Measurements from ENCODE around the gene KIF1A. TPM values are rescaled to one million over a fixed set of nuclear protein-coding genes. Genes with fewer than 3 reads are reported as not detected.

Gene KIF1A
- total and polyA plus RNA-seq, 10 of the 15 experiments (the other 5 are each of a cell fraction or from before 2014, with no cell fraction given), result 0.04 to 0.95 (median 0.06) TPM; not detected in 5

- CTCF ChIA-PET, result interaction anchor here (1.2 kb wide), 1 partner anchor 172 kb away, joined by 4 read pairs; no protein-coding TSS in a partner anchor
- RAD21 ChIA-PET (ENCODE audit: unreplicated experiment), result no interaction called here
- TF ChIP-seq NFIC (IDR thresholded peaks at IDR 0.05; ENCODE audit: low read depth, low read length) (no peak), ATF2 (IDR thresholded peaks at IDR 0.05; ENCODE audit: low read length) (no peak), DPF2 (IDR thresholded peaks at IDR 0.05) (no peak), MEF2B (IDR thresholded peaks at IDR 0.05; ENCODE audit: partially characterized antibody, poor library complexity, severe bottlenecking) (no peak), SIN3A (IDR thresholded peaks at IDR 0.05; ENCODE audit: low read depth, low read length) (no peak), CEBPZ (IDR thresholded peaks at IDR 0.05; ENCODE audit: low read depth, low read length) (no peak), HSF1 (IDR thresholded peaks at IDR 0.05; ENCODE audit: low read depth, low read length) (no peak), NR2F1 (conservative IDR thresholded peaks at IDR 0.05) (no peak), HDAC2 (IDR thresholded peaks at IDR 0.05) (no peak), RCOR1 (conservative IDR thresholded peaks at IDR 0.05; ENCODE audit: low read depth, low read length) (no peak), HCFC1 (IDR thresholded peaks at IDR 0.05; ENCODE audit: low read length) (no peak), PBX3 (IDR thresholded peaks at IDR 0.05; ENCODE audit: insufficient replicate concordance, low read depth, low read length) (no peak), CHD1 (IDR thresholded peaks at IDR 0.05; ENCODE audit: low read depth, low read length) (no peak), E4F1 (IDR thresholded peaks at IDR 0.05; ENCODE audit: borderline replicate concordance, partially characterized antibody) (no peak)
These were observed 134.1 kb downstream of the KIF1A start for GRCh38 chr2:240685771-240686371.

More at GRCh38 chr2:240685771-240686371, 134.1 kb downstream of the KIF1A start:
- POLR2A ChIA-PET, result no interaction called here
- peak; percentile 37 for ATAC-seq
- no peaks in the 10 kb centered on the region for H3K27me3 ChIP-seq (replicated peaks in 1 of 2; ENCODE audit: control insufficient read depth in 2 of 2, insufficient read depth in 2 of 2, low read length in 1 of 2)
- H3K4me2 ChIP-seq (ENCODE audit: control insufficient read depth, insufficient read depth), result no peak overlapping the region
- H3K4me3 ChIP-seq, result no peak overlapping the region
- intact Hi-C loops (cut with micrococcal nuclease; ENCODE audit: unreplicated experiment), result no loop called here
- H4K20me1 ChIP-seq (ENCODE audit: control insufficient read depth, insufficient read depth), result no peaks in the 10 kb centered on the region
- in situ Hi-C loops (cut with MboI), result no loop called here
- no peak overlapping the region for H3K27ac ChIP-seq (ENCODE audit: control insufficient read depth, insufficient read depth)
- no TSS peak for BruUV-seq (replicated peaks)
- no peak overlapping the region for H3K9ac ChIP-seq (ENCODE audit: control insufficient read depth, insufficient read depth, low read length)
- H3K9me3 ChIP-seq (replicated peaks; ENCODE audit: control insufficient read depth, insufficient read depth, low read length), result no peaks in the 10 kb centered on the region
- no peak overlapping the region for H2AFZ ChIP-seq (ENCODE audit: control insufficient read depth, low read depth, low read length)
- no peak for DNase-seq (ENCODE audit: low read depth, low spot score)
- SMC1A ChIA-PET (ENCODE audit: uncharacterized antibody, unreplicated experiment), result no interaction called here
- no peaks in the 10 kb centered on the region for H3K79me2 ChIP-seq (ENCODE audit: control insufficient read depth, insufficient read depth, low read length)
- no peaks in the 10 kb centered on the region for H3K36me3 ChIP-seq (ENCODE audit: control insufficient read depth in 2 of 2, insufficient read depth in 2 of 2, low read length in 1 of 2)
- no peak for FAIRE-seq
- WGBS (ENCODE audit: insufficient coverage, insufficient replicate concordance, low lambda C conversion rate, missing lambda C conversion rate), result 45% methylated on average over 10 of the region's 10 CpGs
- no peaks in the 10 kb centered on the region for H3K4me1 ChIP-seq (ENCODE audit: control insufficient read depth, insufficient read depth, low read length)
